Thyroid gland (tissue), 4 donors: Measurements from ENCODE around the gene TMEM266.

Experiments
- CTCF ChIP-seq, 6 experiments: fragments of 200-600 bp in 3 of 6; fragments of 450-650 bp in 3 of 6; sonication (generic) in 3 of 6; IDR thresholded peaks; one replicate each; pipeline ENCODE4 v1.5.1; 2016 to 2019; ENCODE audit warnings: antibody characterized with exemption in 6 of 6, mild to moderate bottlenecking in 2 of 6, inconsistent platforms in 1 of 6, moderate library complexity in 1 of 6
- POLR2A ChIP-seq, 2 donors: fragments of 450-650 bp; IDR thresholded peaks; one replicate each; pipeline ENCODE4 v1.6.1; 2017; ENCODE audit warnings: antibody characterized with exemption in 2 of 2, mild to moderate bottlenecking in 2 of 2, moderate library complexity in 1 of 2

GRCh38 chr15:76192715-76193114 lies 132.9 kb downstream of the TMEM266 start:
- TF ChIP-seq POLR2A (IDR thresholded peaks at IDR 0.05) (no peak), CTCF (IDR thresholded peaks at IDR 0.05) (no peak)
